ENCODE results near the gene SIX5.

Gene SIX5

DNA sequence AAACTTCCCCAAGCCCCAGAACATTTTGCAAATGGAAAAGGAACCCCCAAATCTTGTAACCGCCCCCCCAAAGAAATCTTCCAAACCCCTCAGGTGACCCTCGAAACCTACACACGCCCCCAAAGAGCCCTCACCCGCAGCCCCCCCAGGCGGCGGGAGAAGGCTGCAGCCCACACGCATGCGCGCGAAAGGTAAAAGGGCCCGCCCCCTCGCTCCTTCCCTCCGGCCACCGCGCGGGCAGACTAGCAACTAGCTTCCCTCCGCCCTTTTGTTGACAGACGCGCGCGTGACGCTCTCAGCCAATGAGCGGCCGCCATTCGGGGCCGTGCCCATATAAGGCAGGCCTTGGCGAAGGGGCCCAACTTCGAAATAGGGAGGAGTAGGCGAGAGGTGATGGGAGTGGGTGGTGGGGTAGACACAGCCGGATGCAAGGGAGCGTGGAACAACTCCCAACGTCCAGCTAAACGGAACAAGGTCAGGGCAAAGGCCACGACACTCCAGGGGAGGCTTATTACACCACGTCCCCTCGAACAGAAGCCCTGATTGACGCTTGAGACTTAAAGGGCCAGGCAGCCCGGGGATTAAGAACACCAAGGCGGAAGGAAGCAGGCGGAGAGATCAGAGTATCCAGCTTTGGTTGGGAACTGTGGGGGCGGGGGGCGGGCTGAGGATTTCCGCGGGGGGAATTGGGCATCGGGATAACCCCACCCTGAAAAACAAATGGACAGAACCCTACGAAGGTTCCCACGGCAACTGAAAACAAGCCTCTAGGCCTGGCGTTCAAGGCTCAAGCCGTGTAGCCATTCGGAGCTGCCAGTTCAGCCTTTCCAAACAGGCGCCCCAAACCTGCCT, 51.7 kb downstream of the SIX5 start (continued):
- TF ChIP-seq ZBTB20 (tag by site-specific recombination; IDR thresholded peaks at IDR 0.05) (peak; percentile 23; the same call in 1 of the 2 replicates), ZNF157 (tag by site-specific recombination; IDR thresholded peaks at IDR 0.05) (no peak), ZFP37 (tag by site-specific recombination; IDR thresholded peaks at IDR 0.05) (peak; percentile 55; the same call in 1 of the 2 replicates), ZNF19 (tag by site-specific recombination; IDR thresholded peaks at IDR 0.05; ENCODE audit: low read depth) (no peak), PRDM1 (tag by site-specific recombination; IDR thresholded peaks at IDR 0.05) (no peak), PRDM2 (tag by site-specific recombination; IDR thresholded peaks at IDR 0.05; ENCODE audit: borderline replicate concordance) (no peak), ZFHX2 (tag by site-specific recombination; conservative IDR thresholded peaks at IDR 0.05) (peak; percentile 99), ELK4 (IDR thresholded peaks at IDR 0.05; ENCODE audit: borderline replicate concordance, low read depth, low read length) (no peak), ZBTB21 (tag by site-specific recombination; IDR thresholded peaks at IDR 0.05) (0 out of 2 replicates have a peak, but pooled peaks have one; percentile 9), GFI1B (tag by site-specific recombination; IDR thresholded peaks at IDR 0.05) (no peak; the same call in 1 of the 2 replicates), ZNF639 (tag by site-specific recombination; IDR thresholded peaks at IDR 0.05) (no peak), HOXA7 (CRISPR knock-in tag; IDR thresholded peaks at IDR 0.05; ENCODE audit: borderline replicate concordance) (no peak), ZNF514 (tag by site-specific recombination; IDR thresholded peaks at IDR 0.05) (no peak), ZNF274 (IDR thresholded peaks at IDR 0.05; ENCODE audit: low read length) (no peak), ZNF274 (tag by site-specific recombination; IDR thresholded peaks at IDR 0.05; ENCODE audit: borderline replicate concordance) (no peak), ZNF792 (tag by site-specific recombination; IDR thresholded peaks at IDR 0.05) (0 out of 2 replicates have a peak, but pooled peaks have one; percentile 32), ZSCAN16 (tag by site-specific recombination; IDR thresholded peaks at IDR 0.05) (no peak), ZNF335 (tag by site-specific recombination; conservative IDR thresholded peaks at IDR 0.05) (peak; percentile 79), ZNF677 (tag by site-specific recombination; IDR thresholded peaks at IDR 0.05) (no peak), ZNF596 (tag by site-specific recombination; IDR thresholded peaks at IDR 0.05) (no peak), PRDM10 (tag by site-specific recombination; IDR thresholded peaks at IDR 0.05) (peak; percentile 93), KLF8 (tag by site-specific recombination; IDR thresholded peaks at IDR 0.05) (peak; percentile 78)
- TF ChIP-seq, protein P1, sequence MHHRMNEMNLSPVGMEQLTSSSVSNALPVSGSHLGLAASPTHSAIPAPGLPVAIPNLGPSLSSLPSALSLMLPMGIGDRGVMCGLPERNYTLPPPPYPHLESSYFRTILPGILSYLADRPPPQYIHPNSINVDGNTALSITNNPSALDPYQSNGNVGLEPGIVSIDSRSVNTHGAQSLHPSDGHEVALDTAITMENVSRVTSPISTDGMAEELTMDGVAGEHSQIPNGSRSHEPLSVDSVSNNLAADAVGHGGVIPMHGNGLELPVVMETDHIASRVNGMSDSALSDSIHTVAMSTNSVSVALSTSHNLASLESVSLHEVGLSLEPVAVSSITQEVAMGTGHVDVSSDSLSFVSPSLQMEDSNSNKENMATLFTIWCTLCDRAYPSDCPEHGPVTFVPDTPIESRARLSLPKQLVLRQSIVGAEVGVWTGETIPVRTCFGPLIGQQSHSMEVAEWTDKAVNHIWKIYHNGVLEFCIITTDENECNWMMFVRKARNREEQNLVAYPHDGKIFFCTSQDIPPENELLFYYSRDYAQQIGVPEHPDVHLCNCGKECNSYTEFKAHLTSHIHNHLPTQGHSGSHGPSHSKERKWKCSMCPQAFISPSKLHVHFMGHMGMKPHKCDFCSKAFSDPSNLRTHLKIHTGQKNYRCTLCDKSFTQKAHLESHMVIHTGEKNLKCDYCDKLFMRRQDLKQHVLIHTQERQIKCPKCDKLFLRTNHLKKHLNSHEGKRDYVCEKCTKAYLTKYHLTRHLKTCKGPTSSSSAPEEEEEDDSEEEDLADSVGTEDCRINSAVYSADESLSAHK (tag by site-specific recombination; IDR thresholded peaks at IDR 0.05), result peak; percentile 91
